ENCODE results near the gene PDE4D.

The PDE4D gene

DNA sequence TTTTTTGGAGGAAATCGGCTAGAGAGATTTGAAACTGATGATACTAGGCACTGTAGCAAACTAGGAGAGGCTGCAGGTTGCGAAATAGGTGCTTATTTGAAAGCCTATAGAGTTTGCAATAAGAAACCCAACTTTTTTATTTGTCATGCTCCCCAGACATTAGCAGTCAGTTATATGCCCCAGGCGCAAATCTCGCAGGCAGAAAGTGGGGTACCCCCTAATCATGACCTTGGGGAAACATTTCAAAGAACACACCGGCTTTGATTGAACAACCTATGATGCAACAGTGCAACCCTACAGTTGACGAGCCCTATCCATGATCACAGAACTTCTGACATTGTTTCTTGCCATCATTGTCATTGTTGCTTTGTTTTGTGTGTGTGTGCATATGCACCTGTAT lies 800.2 kb downstream of the PDE4D start:
- no peaks in the 10 kb centered on the region for H3K36me3 ChIP-seq (ENCODE audit: control insufficient read depth, insufficient read depth, low read length)
- no peak for DNase-seq (ENCODE audit: extremely low read depth, insufficient read length)
- H3K4me3 ChIP-seq (replicated peaks; ENCODE audit: low read depth, low read length), result no peak overlapping the region
- TF ChIP-seq, protein P1, sequence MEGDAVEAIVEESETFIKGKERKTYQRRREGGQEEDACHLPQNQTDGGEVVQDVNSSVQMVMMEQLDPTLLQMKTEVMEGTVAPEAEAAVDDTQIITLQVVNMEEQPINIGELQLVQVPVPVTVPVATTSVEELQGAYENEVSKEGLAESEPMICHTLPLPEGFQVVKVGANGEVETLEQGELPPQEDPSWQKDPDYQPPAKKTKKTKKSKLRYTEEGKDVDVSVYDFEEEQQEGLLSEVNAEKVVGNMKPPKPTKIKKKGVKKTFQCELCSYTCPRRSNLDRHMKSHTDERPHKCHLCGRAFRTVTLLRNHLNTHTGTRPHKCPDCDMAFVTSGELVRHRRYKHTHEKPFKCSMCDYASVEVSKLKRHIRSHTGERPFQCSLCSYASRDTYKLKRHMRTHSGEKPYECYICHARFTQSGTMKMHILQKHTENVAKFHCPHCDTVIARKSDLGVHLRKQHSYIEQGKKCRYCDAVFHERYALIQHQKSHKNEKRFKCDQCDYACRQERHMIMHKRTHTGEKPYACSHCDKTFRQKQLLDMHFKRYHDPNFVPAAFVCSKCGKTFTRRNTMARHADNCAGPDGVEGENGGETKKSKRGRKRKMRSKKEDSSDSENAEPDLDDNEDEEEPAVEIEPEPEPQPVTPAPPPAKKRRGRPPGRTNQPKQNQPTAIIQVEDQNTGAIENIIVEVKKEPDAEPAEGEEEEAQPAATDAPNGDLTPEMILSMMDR (IDR thresholded peaks at IDR 0.05; ENCODE audit: insufficient read depth, low read length, poor library complexity, severe bottlenecking), result no peak
- no peaks in the 10 kb centered on the region for H3K27me3 ChIP-seq (replicated peaks; ENCODE audit: control insufficient read depth, insufficient read depth, low read length)

DNA sequence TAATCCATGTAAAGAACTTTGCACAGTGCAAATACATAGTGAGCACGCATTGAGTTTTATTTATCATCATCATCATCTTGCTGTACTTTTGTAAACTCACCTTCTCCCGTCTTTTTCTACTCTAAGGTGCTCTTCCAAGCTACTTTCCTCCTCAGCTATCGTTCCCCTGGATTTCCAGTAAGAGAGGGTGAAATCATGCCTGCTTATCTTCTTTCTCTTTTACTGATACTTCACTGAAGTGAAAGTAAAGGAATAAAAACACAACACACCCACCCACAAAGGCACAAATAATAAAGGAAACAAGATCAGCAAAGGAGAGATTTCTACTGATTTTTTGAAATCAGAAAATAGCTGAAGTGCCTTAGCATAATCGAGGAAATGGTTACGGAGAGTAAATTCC lies 800.8 kb downstream of the PDE4D start:
- Histone ChIP-seq H3K4me3 (replicated peaks; ENCODE audit: low read depth, low read length) (no peak overlapping the region), H3K36me3 (ENCODE audit: control insufficient read depth, insufficient read depth, low read length) (no peaks in the 10 kb centered on the region), H3K27me3 (replicated peaks; ENCODE audit: control insufficient read depth, insufficient read depth, low read length) (no peaks in the 10 kb centered on the region)
- TF ChIP-seq, protein P1 (IDR thresholded peaks at IDR 0.05; ENCODE audit: insufficient read depth, low read length, poor library complexity, severe bottlenecking), result no peak
- no peak for DNase-seq (ENCODE audit: extremely low read depth, insufficient read length)

DNA sequence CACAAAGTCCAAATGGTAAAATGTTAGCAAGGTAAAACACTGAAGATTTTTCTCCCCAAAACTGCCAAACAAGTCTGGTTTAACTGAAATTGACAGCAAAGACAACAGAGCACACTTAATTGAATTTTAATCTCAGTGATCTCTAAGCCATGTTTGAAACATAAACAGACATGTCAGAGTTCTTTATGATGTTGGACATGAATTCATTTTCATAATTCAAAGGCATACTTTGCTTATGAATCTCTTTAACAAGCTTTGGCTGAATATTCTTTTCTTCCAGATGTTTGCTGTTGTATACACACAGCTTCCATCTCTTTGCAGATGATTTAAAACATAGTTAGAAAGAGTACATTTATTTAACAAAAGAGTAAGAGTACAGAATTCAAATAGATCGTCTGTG lies 801.6 kb downstream of the PDE4D start:
- TF ChIP-seq, protein P1 (IDR thresholded peaks at IDR 0.05; ENCODE audit: insufficient read depth, low read length, poor library complexity, severe bottlenecking), result no peak
- H3K36me3 ChIP-seq (ENCODE audit: control insufficient read depth, insufficient read depth, low read length), result no peaks in the 10 kb centered on the region
- no peak overlapping the region for H3K4me3 ChIP-seq (replicated peaks; ENCODE audit: low read depth, low read length)
- no peak for DNase-seq (ENCODE audit: extremely low read depth, insufficient read length)
- no peaks in the 10 kb centered on the region for H3K27me3 ChIP-seq (replicated peaks; ENCODE audit: control insufficient read depth, insufficient read depth, low read length)

DNA sequence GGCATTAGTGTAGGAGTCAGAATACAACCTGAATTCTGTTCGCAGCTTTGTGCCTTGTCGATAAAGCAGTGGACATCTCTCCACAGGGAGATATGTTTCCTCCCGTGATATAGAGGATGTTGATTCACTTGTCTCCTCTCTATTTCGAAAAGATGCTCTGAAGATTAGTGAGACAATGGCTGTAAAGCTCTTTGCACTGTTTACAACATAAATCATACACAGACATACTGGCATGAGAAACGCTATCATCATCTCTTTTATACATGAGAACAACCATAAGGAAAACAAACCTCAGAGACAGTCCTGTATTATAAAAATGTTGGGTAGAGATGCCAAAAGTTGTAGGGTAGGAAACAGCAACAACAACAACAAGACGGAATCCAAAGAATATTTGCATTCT lies 803.2 kb downstream of the PDE4D start:
- Histone ChIP-seq H3K27me3 (replicated peaks; ENCODE audit: control insufficient read depth, insufficient read depth, low read length) (no peaks in the 10 kb centered on the region), H3K4me3 (replicated peaks; ENCODE audit: low read depth, low read length) (no peak overlapping the region), H3K36me3 (ENCODE audit: control insufficient read depth, insufficient read depth, low read length) (no peaks in the 10 kb centered on the region)
- TF ChIP-seq, protein P1 (IDR thresholded peaks at IDR 0.05; ENCODE audit: insufficient read depth, low read length, poor library complexity, severe bottlenecking), result no peak
- no peak for DNase-seq (ENCODE audit: extremely low read depth, insufficient read length)

DNA sequence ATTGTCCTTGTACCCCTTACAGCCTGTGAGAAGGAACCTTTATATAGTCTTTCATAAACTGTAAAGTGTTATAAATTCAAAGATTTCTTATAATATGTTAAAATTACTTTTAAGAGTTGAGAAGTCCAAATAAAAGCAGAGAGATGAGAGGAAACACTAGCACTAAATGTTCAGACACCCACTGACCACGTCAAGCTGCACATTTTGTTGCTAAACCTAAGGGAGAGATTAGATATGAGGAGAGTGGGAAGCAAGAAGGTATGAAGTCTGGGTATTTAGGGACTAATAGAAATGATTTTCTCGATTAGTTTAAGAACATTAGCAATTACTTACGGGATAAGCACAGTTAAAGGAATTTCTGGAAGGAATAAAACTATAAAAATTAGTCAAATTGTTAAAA lies 803.8 kb downstream of the PDE4D start:
- H3K36me3 ChIP-seq (ENCODE audit: control insufficient read depth, insufficient read depth, low read length), result no peaks in the 10 kb centered on the region
- TF ChIP-seq, protein P1 (IDR thresholded peaks at IDR 0.05; ENCODE audit: insufficient read depth, low read length, poor library complexity, severe bottlenecking), result no peak
- H3K27me3 ChIP-seq (replicated peaks; ENCODE audit: control insufficient read depth, insufficient read depth, low read length), result no peaks in the 10 kb centered on the region

DNA sequence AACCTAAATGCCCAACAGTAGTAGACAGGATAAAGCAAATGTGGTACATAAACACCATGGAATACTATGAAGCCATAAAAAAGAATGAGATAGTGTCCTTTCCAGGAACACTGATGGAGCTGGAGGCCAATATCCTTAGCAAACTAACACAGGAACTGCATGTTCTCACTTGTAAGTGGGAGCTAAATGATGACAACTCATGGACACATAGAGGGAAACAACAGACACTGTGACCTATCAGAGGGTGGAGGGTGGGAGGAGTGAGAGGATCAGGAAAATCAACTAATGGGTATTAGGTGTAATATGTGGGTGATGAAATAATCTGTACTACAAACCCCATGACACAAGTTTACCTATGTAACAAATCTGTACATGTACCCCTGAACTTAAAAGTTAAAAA lies 805.0 kb downstream of the PDE4D start:
- TF ChIP-seq, protein P1 (IDR thresholded peaks at IDR 0.05; ENCODE audit: insufficient read depth, low read length, poor library complexity, severe bottlenecking), result no peak
- no peak for DNase-seq (ENCODE audit: extremely low read depth, insufficient read length)

More for the DNA sequence above, 803.8 kb downstream of the PDE4D start:
- no peak for DNase-seq (ENCODE audit: extremely low read depth, insufficient read length)
- no peak overlapping the region for H3K4me3 ChIP-seq (replicated peaks; ENCODE audit: low read depth, low read length)

More for the DNA sequence above, 805.0 kb downstream of the PDE4D start:
- Histone ChIP-seq H3K27me3 (replicated peaks; ENCODE audit: control insufficient read depth, insufficient read depth, low read length) (no peaks in the 10 kb centered on the region), H3K4me3 (replicated peaks; ENCODE audit: low read depth, low read length) (no peak overlapping the region), H3K36me3 (ENCODE audit: control insufficient read depth, insufficient read depth, low read length) (no peaks in the 10 kb centered on the region)
